Upper lobe of left lung (tissue), 4 donors: ENCODE data around the gene IL12RB2.

Experiments used
- CTCF ChIP-seq, 6 experiments: fragments of 450-650 bp in 4 of 6; fragments of 200-600 bp in 2 of 6; sonication (generic) in 2 of 6; IDR thresholded peaks; one replicate each; pipeline ENCODE4 v1.5.1; 2016 to 2019; ENCODE audit warnings: antibody characterized with exemption in 6 of 6
- EP300 ChIP-seq, 4 donors: sonication (generic); formaldehyde crosslinking; IDR thresholded peaks; one replicate each; pipeline ENCODE4 v1.5.1; 2017; ENCODE audit warnings: antibody characterized with exemption in 4 of 4, control low read depth in 2 of 4
- POLR2A ChIP-seq, 4 donors: fragments of 450-650 bp; IDR thresholded peaks; one replicate each; pipeline ENCODE4 v1.5.1; 2016 to 2017; ENCODE audit warnings: antibody characterized with exemption in 4 of 4, mild to moderate bottlenecking in 2 of 4
- POLR2AphosphoS5 ChIP-seq, 2 donors: sonication (generic); formaldehyde crosslinking; IDR thresholded peaks; one replicate each; pipeline ENCODE4 v1.5.1; 2017; ENCODE audit warnings: antibody characterized with exemption in 2 of 2

DNA sequence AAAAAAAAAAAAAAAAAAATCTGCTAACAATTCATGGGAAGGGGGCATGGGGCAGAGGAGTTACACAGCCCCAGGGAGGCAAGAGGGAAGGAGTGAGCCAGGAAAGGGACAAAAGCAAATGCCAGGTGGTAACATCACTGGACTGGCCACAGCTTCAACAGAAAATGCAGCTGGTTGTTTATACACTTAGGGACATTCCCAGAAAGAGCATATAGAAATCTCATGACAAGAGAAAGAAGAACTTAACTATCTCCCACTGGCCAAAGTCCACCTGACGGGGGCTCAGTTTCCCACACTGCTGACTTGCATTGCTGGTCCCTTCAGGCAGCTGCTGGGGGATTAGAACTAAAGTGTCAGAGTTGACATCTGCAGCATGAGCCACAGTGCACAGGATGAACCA lies 14.8 kb downstream of the IL12RB2 start:
- TF ChIP-seq POLR2AphosphoS5 (IDR thresholded peaks at IDR 0.05) (no peak), CTCF (IDR thresholded peaks at IDR 0.05) (no peak), EP300 (IDR thresholded peaks at IDR 0.05) (no peak), POLR2A (IDR thresholded peaks at IDR 0.05) (no peak)
